NCI-H2227 (cell line): ENCODE data around the gene VAV2.
A peak's percentile ranks its signal among the peaks of the same experiment; 100 is the strongest.

Experiments
- DNase-seq: peaks from one replicate; lab custom pipeline; 2025; ENCODE audit not compliant: unreplicated experiment; lab: John Stamatoyannopoulos, UW

Gene VAV2

GRCh38 chr9:133956520-133957076 is 35.5 kb downstream of the VAV2 start:
- DNase-seq: no peak

DNA sequence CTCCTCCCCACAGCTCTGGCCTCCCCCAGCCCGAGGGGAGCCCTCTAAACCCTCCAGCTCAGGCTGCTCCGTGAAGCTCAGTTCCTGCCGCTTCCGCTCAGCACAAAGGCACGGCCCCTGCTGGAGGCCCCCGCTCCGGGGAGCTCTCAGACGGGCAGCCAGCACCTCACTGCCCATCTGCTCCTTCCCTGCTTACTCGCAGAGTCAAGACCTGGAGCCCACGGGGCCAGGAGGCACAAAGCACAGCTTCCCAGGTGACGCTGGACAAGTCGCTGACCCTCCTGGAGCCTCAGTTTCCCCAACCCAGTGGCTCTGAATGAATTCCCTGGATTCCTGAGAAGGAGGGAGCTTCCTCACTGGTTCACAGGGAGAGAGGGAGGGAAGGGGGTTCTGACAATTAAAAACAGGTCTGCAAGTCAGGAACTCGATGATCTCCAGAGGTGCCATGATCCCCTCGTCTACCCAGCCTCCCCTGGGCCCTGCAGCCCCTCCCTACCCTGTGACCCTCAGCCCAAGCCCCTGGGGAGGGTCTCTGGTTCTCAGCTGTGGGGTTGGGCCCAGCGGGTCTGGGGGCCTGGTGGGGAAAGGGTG is 36.2 kb downstream of the VAV2 start:
- DNase-seq: peak; percentile 14

- no peak for DNase-seq
Measured at GRCh38 chr9:133954862-133955529, 37.1 kb downstream of the VAV2 start.

GRCh38 chr9:133953976-133954709 is 38.0 kb downstream of the VAV2 start:
- DNase-seq: no peak

DNA sequence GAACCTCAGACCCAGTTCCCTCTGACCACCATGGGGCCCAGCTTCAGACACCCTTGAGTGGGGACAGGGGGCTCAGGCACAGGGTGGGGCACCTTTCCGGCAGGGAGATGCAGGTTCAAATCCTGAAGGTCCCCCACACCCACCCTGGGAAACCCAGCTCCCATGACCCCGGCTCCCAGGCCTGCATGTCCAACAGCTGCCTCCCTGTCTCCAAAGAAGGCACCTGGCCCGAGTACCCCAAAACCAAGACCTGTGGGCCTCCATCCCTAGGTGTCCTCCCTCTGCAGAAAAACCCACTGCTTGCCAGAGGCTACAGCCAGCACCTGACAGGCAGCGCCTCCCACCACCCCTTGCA is 38.5 kb downstream of the VAV2 start:
- no peak for DNase-seq

DNA sequence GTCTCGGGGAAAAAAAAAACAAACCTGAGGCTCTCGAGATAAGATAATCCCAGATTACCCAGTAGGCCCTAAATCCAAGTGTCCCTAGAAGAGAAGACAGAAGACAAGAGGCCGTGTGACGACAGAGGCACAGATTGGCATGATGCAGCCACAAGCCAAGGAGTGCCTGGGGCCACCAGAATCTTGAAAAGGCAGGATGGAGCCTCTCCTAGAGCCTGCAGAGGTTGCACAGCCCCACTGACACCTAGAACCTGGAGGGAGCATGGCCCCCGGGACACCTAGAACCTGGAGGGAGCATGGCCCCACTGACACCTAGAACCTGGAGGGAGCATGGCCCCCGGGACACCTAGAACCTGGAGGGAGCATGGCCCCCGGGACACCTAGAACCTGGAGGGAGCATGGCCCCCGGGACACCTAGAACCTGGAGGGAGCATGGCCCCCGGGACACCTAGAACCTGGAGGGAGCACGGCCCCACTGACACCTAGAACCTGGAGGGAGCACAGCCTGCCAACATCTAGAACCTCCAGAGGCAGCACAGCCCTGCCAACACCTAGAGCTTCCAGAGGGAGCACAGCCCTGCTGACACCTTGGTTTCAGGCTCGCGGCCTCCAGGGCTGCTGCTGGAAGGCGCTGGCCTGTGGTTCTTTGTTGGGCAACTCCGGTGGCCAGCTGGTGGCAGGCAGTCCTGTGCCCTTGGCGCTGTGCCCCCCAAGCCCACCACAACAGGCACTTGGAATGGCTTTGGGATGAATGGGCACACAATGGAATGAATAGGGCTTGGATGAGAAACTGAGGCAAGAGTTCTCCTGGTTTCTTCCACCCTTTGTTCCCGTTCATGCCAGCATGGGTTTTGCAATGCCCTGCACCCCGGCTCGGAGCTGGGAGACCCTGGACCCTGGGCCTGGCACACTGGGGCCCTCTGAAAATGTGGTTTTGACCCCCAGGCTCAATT is 39.2 kb downstream of the VAV2 start:
- DNase-seq: no peak

DNA sequence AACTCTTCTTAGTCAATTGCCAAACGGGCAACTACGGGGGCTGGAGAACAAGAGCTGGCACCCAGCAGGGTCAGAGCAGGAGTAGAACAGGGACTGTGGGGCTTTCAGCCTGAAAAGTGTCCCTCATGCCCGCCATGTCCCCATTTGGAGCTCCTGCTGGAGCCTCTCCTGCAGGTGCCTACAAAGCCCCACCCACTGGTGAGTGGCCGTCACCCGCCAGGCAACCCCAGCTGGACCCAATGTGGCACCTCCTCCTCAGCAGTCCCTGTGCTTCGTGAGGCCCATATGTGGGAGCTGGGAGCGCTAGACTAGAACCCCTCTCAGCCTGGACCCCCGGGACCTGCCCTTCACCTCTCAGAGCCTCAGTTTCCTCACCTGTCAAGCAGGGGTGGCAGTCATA is 40.9 kb downstream of the VAV2 start:
- no peak for DNase-seq

DNA sequence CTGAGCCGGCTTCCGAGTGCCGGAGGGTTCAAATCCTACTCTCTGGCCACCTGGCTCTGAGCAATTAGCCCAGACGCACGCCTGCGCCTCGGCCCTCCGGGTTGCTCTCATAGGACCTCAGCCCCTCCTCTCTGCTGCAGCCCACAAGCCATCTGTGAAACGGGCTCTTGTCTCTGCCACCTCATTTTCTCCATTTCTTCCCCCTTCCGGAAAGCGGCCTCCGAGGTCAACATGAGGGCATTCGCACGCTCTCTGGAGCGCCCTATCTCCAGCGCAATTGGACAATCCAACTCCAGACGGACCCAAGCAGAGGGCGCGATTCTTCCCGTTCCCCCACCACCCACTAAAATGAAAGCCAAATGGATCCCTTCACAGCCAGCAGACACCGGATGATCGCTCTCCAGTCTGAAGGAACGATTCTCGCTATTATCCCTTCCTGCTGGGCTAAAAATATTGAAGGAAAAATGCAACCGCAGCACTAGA is 41.5 kb downstream of the VAV2 start:
- peak; percentile 35 for DNase-seq

DNA sequence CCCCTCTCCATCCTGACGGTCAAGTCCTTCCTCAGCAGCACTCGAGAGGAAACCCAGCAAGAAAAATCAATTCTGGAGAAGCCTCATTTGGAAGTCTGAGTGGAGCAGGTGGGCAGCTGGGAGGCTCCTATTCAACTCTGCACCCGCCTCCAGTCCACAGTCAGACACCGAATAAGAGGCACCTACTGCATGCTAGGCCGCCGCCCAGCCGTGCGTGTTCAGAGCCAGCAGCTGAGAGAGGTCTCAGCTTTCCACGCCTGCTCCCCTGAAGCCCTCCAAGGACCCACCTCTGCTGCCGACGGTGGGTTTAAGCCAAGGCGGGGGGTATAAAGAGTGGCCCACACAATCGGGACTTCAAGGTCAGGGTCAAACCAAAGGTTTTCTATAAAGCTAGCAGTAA is 41.9 kb downstream of the VAV2 start:
- DNase-seq: peak; percentile 49

DNA sequence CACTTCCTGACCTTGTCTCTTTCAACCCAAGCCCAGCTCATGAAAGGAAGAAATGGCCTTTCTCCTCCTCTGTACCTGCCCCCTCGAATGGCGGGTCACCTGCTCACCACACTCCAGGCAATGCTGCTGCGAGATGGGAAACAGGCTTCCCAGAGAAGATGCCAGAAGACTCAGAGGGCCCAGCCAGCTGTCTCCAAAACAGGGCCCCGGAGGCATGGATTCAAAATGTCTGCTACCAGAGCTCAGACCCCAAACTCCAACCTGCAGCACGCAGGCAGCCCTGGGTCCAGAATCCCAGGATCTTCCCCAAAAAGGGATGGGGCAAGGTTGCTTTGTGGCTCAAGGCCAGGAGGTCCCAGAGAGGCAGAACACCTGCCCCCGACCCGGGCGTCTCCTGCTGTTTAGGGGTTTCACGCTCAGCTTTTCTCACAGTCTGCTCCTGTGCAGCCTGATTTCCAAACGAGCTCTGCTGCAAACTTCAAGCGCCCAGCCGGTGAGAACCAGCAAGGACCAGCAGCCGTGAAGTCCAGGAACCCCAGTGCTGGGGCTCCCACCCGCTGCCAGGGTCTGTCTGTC is 42.5 kb downstream of the VAV2 start:
- no peak for DNase-seq

- DNase-seq: no peak
Measured at GRCh38 chr9:133948561-133949485, 43.3 kb downstream of the VAV2 start.

DNA sequence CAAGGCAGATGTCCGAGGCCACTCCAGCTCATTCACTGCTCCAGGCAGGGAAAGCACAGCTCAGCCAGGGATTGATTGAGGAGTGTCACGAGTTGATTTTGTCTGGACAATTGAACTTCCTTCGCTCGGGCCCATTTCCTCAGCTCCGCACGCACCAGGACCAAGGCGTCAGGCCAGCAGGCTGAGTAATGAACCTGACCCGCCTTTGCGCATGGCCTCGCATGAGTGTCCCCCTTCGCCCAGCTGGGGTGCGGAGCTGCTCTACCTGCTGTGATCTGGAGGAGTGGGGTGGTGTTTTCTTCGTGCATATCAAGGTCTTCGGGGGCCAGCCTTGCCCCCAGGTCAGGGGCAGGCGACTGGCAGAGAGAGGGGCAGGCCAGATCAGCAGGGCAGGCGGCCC is 44.0 kb downstream of the VAV2 start:
- no peak for DNase-seq

DNA sequence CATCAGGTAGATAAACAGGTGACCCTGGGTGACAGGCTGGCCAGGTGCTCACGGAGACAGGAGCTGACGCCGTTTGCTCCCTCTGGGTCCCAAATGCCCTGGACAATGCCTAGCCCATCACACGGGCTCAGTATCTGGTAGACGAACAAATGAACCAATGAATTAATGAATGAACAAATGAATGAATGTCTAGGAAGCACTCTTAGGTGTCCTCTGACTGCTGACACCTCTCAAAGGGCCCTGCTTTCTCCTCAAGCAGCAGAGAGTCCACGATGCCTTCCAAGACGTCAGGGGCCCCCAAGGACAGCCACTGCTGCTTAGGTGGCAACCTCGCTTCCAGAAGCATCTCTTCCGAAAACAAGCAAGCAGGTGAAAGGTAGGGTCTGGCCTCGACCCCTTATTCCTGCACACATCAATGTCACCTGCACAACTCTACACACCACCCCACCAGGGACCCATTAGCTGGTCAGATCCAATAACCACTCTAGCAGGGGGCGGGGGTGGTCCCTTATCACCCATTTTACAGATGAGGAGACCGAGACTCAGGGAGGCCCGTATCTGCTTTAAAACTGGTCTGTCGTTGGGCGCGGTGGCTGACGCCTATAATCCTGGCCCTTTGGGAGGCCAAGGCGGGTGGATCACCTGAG is 45.2 kb downstream of the VAV2 start:
- DNase-seq: no peak

- DNase-seq: no peak
Measured at GRCh38 chr9:133945977-133946753, 46.0 kb downstream of the VAV2 start.

DNA sequence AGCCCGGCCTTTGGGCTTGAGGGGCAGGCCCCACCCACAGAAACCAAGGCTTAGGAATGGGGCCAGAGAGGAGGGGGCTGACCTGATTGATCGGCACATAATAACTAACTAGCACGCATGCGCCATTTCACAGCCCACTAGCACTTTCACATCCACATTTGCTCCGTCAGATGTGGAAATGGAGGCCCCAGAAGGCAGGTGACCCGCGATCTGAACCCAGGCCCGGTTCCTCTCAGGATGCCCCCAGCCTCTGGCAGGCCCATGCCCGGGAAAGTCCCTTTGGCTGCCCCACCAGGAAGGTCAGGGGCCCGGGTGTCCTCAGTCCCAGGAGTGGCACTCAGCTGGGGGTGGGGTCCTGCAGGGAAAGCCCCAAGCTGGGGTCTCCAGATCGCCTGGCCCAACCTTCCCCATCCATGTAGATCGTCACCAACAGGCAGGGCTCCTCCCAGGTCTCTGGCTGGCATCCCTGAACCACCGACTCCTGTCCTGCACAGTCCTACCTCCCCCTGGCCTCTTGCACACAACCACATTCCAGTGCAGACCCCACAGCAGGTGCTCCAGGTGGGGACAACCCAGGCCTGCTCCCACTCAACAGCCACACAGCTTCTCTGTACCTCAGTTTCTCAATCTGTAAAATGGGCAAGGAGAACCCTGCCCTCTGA is 46.7 kb downstream of the VAV2 start:
- no peak for DNase-seq

DNA sequence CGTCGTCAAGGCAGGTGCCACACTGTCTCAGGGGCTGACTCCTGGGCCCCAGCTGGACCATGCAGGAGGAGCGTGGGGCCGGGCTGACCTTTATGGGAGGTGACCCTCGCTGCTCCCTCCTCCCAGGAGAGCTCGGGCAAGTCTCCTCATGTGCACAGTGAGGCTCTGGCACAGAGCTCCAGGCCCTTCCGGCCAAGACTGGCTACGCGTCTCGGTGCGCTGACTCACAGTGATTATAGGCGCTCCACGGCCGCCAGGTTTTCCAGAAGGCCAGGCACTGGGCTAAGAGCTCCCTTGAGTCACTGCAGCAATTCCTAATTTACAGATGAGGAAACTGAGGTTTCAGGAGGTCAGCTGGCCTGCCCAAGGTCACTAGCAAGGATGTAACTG is 47.4 kb downstream of the VAV2 start:
- DNase-seq: no peak
